ENCODE results near the gene LSM10.

Gene LSM10

GRCh38 chr1:36384542-36385409 is 12.9 kb downstream of the LSM10 start:
- TF ChIP-seq, protein P1, sequence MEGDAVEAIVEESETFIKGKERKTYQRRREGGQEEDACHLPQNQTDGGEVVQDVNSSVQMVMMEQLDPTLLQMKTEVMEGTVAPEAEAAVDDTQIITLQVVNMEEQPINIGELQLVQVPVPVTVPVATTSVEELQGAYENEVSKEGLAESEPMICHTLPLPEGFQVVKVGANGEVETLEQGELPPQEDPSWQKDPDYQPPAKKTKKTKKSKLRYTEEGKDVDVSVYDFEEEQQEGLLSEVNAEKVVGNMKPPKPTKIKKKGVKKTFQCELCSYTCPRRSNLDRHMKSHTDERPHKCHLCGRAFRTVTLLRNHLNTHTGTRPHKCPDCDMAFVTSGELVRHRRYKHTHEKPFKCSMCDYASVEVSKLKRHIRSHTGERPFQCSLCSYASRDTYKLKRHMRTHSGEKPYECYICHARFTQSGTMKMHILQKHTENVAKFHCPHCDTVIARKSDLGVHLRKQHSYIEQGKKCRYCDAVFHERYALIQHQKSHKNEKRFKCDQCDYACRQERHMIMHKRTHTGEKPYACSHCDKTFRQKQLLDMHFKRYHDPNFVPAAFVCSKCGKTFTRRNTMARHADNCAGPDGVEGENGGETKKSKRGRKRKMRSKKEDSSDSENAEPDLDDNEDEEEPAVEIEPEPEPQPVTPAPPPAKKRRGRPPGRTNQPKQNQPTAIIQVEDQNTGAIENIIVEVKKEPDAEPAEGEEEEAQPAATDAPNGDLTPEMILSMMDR (IDR thresholded peaks at IDR 0.05; ENCODE audit: low read depth, low read length), result no peak
- H3K4me3 ChIP-seq (ENCODE audit: low read depth, low read length), result peak overlapping the region; percentile 95

GRCh38 chr1:36383240-36383639 is 14.5 kb downstream of the LSM10 start:
- H3K4me3 ChIP-seq (ENCODE audit: low read depth, low read length), result no peak overlapping the region
- TF ChIP-seq, protein P1 (IDR thresholded peaks at IDR 0.05; ENCODE audit: low read depth, low read length), result no peak

DNA sequence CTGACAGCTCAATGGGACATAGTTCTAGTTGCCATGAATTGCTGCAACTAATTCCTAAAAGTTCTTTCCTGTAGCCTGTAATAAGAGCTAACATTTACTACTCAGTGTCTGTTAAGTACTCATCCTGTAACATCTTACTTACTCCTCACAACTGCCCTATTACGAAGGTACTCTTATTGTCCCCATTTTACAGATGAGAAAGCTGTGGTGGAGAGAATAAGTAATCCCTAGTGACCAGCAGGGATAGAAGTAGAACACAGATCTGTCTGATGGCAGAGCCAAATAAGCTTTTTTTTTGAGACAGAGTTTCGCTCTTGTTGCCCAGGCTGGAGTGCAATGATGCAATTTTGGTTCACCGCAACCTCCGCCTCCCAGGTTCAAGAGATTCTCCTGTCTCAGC is 15.0 kb downstream of the LSM10 start:
- H3K4me3 ChIP-seq (ENCODE audit: low read depth, low read length), result no peak overlapping the region
- TF ChIP-seq, protein P1 (IDR thresholded peaks at IDR 0.05; ENCODE audit: low read depth, low read length), result no peak

DNA sequence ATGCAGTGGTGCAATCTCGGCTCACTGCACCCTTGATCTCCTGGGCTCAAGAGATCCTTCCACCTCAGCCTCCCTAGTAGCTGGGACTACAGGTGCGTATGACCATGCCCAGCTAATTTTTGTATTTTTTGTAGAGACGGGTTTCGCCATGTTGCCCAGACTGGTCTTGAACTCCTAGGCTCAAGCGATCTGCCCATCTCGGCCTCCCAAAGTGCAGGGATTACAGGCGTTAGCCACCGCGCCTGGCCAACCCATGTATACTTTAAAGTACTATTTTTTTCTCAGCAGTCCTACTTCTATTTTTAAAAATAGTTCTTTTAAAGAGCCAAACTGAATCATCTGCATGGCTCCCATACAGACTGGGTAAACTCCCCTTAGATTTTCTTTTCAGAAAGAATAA is 15.5 kb downstream of the LSM10 start:
- TF ChIP-seq, protein P1 (IDR thresholded peaks at IDR 0.05; ENCODE audit: low read depth, low read length), result no peak
- no peak overlapping the region for H3K4me3 ChIP-seq (ENCODE audit: low read depth, low read length)

DNA sequence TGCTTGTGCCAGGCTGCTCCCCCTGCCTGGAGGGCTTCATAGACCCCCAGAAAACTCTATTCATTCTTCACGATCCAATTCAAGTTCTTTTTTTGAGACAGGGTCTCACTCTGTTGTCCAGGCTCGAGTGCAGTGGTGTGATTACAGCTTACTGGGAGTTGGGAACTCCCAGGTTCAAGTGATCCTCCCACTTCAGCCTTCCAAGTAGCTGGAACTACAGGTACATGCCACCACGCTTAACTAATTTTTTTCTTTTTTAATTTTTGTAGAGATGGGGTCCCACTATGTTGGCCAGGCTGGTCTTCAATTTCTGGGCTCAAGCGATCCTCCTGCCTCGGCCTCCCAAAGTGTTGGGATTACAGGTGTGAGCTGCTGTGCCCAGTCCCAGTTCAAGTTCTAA is 16.3 kb downstream of the LSM10 start:
- TF ChIP-seq, protein P1 (IDR thresholded peaks at IDR 0.05; ENCODE audit: low read depth, low read length), result no peak

DNA sequence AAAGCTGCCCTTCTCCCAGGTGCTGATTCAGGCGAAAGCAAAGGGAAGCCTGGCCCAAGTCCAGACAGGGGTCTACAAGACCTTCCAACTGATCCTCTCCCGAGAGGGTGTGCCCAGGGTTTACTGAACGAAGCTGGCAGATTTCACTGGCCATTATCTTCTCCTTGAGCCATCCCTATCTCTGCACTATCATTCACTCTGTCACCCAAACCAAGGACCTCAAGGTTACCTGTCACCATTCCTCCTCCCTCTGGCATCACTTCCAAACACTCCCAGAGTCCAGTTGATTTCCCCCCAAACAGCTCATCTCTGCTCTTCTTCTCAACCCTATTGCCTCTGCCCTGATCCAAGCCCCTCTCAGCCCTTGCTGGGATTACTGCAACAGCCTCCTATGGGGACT is 16.9 kb downstream of the LSM10 start:
- TF ChIP-seq, protein P1 (IDR thresholded peaks at IDR 0.05; ENCODE audit: low read depth, low read length), result no peak
- H3K4me3 ChIP-seq (ENCODE audit: low read depth, low read length), result no peak overlapping the region

More for the DNA sequence above, 16.3 kb downstream of the LSM10 start:
- no peak overlapping the region for H3K4me3 ChIP-seq (ENCODE audit: low read depth, low read length)

DNA sequence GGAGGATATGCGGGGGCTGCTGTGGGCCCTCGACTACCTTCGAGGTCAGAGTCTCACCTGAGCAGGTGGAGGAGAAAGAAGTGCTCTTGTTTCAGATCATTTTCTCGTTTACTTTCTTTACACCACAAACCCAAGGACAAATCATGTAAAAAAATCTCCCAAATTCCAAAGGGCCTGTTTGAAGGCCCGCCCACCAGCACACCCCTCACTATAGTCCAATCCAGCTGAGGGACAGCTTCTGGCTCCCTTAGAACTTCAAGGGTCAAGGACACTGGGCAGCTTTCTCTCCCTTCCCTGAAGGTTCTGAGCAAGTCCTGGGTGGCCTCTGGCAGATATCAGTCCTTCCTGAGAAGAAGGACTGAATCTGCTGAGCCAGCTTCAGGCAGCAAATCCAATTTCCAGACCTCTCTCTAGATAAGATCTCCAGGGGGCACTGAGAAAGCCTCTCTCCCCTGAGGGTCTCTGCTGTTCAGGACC is 17.5 kb downstream of the LSM10 start:
- TF ChIP-seq, protein P1 (IDR thresholded peaks at IDR 0.05; ENCODE audit: low read depth, low read length), result no peak

More for the DNA sequence above, 17.5 kb downstream of the LSM10 start:
- no peak overlapping the region for H3K4me3 ChIP-seq (ENCODE audit: low read depth, low read length)

All from WI38 (cell line).